Spleen (tissue), 11 donors: ENCODE results near the gene KIFBP. TPM values are rescaled to one million over a fixed set of nuclear protein-coding genes. Genes with fewer than 3 reads are reported as not detected.

Experiments
- DNase-seq: peaks from one replicate; pipeline ENCODE4 v3.0.0-alpha.2; 2020
- H3K27ac ChIP-seq, 8 donors: fragments of 200-600 bp; sonication (generic) in 7 of 8; 1 replicate in 4 of 8; 2 replicates in 4 of 8; pipeline versions ENCODE4 v1.5.0 to v1.8.0; 2016 to 2021; ENCODE audit warnings: inconsistent platforms in 4 of 8, mild to moderate bottlenecking in 4 of 8, moderate library complexity in 1 of 8
- H3K27me3 ChIP-seq, 7 donors: fragments of 200-600 bp; sonication (generic) in 6 of 7; replicated peaks in 1 of 7; 1 replicate in 4 of 7; 2 replicates in 3 of 7; pipeline versions ENCODE4 v1.5.0 to v1.8.0; 2016 to 2021; ENCODE audit warnings: inconsistent platforms in 3 of 7, mild to moderate bottlenecking in 1 of 7
- H3K36me3 ChIP-seq, 6 donors: fragments of 200-600 bp; sonication (generic) in 5 of 6; 1 replicate in 4 of 6; 2 replicates in 2 of 6; pipeline versions ENCODE4 v1.5.0 to v1.8.0; 2016 to 2021; ENCODE audit warnings: inconsistent platforms in 2 of 6
- H3K4me1 ChIP-seq, 6 donors: fragments of 200-600 bp; sonication (generic) in 5 of 6; 1 replicate in 3 of 6; 2 replicates in 3 of 6; pipeline versions ENCODE4 v1.5.0 to v1.8.0; 2016 to 2021; ENCODE audit warnings: inconsistent platforms in 3 of 6
- H3K4me3 ChIP-seq, 8 donors: fragments of 200-600 bp; sonication (generic) in 7 of 8; 1 replicate in 4 of 8; 2 replicates in 4 of 8; pipeline versions ENCODE4 v1.5.0 to v1.8.0; 2016 to 2021; ENCODE audit warnings: inconsistent platforms in 4 of 8, mild to moderate bottlenecking in 4 of 8, moderate library complexity in 2 of 8
- H3K9me3 ChIP-seq, 8 donors: fragments of 200-600 bp; sonication (generic) in 7 of 8; 1 replicate in 4 of 8; 2 replicates in 4 of 8; pipeline versions ENCODE4 v1.5.0 to v1.8.0; 2016 to 2021; ENCODE audit warnings: inconsistent platforms in 4 of 8
- CTCF ChIP-seq, 11 experiments: fragments of 200-600 bp in 7 of 11; fragments of 450-650 bp in 4 of 11; sonication (generic) in 4 of 11; IDR thresholded peaks in 8 of 11; conservative IDR thresholded peaks in 3 of 11; 1 replicate in 7 of 11; 2 replicates in 4 of 11; pipeline versions ENCODE4 v1.4.0 to v1.8.0; 2016 to 2021; ENCODE audit warnings: antibody characterized with exemption in 11 of 11, inconsistent platforms in 4 of 11, mild to moderate bottlenecking in 1 of 11
- POLR2A ChIP-seq, 3 donors: fragments of 450-650 bp; IDR thresholded peaks; one replicate each; pipeline ENCODE4 v1.5.1; 2017; ENCODE audit warnings: antibody characterized with exemption in 3 of 3, mild to moderate bottlenecking in 1 of 3
- POLR2AphosphoS5 ChIP-seq, 3 donors: sonication (generic); formaldehyde crosslinking; IDR thresholded peaks; one replicate each; pipeline ENCODE4 v1.5.1; 2017; ENCODE audit warnings: antibody characterized with exemption in 3 of 3
- WGBS, 5 donors: extraction: QIAGEN DNeasy Blood & Tissue Kit in 3 of 5; methylation state at CpG; one replicate each; pipeline versions ENCODE4 v1.1.5 to v1.1.7; 2013 to 2018; 5-methylcytosine and 5-hydroxymethylcytosine counted together
- intact Hi-C: fragments of 100-400 bp; cut with DNase I; formaldehyde crosslinking; loops from one replicate; pipeline ENCODE4 v1.15.0; 2023; ENCODE audit warnings: low total_unique reads
- polyA plus RNA-seq, 3 donors: library from polyadenylated mRNA; stranded (reverse); fragments of 200-250 nt; gene quantifications; one replicate each; pipeline ENCODE4 v1.2.1, GENCODE V29; 2013
- total RNA-seq, 7 donors: library from RNA; depleted of rRNA in 3 of 7; stranded (reverse); fragments of >200 nt in 3 of 7; fragmentation: NEBNext Ultra II Directional in 4 of 7; extraction: Animal tissue kit (Norgen Biotek cat#: 25700) in 4 of 7; gene quantifications; one replicate each; pipeline versions ENCODE4 v1.1.0 to v1.2.1, GENCODE V29; 2016 to 2021
- donor health status: healthy with polysubstance abuse.
- donor health status: DM: no; HTN: no; CAD: no; lungs with moderate emphysema.
- donor health status: DM: no; HTN: no; CAD: no.
- donor health status: Bipolar disorder and iron deficiency.
- donor health status: healthy.
- donor health status: DM: no; HTN: no; CAD: no.
- donor health status: DM: yes; HTN: yes; CAD: no.

KIFBP gene
- total and polyA plus RNA-seq, 10 donors, result 7.3 to 20.1 (median 15.7) TPM

GRCh38 chr10:68981074-68981473 lies 7.5 kb upstream of the KIFBP start:
- 94 to 100% (median 97%) methylated on average over 1 of the region's 1 CpG for WGBS, 5 donors
- Histone ChIP-seq H3K4me1 (no peaks in the 10 kb centered on the region), H3K4me3 (no peak overlapping the region), H3K27me3 (no peaks in the 10 kb centered on the region), H3K36me3 (peaks cover 0 to 100% (median 88%) of the 10 kb centered on the region in 6 donors), H3K9me3 (no peaks in the 10 kb centered on the region), H3K27ac (no peak overlapping the region)
- TF ChIP-seq POLR2AphosphoS5 (IDR thresholded peaks at IDR 0.05) (no peak), POLR2A (IDR thresholded peaks at IDR 0.05) (no peak), CTCF (IDR thresholded peaks at IDR 0.05 in 8 of 11, conservative IDR thresholded peaks at IDR 0.05 in 3 of 11) (no peak)
- intact Hi-C loops, result no loop called here
- DNase-seq, result no peak

- DNase-seq, result no peak
- intact Hi-C loops, result no loop called here
These were observed 6.2 kb upstream of the KIFBP start for GRCh38 chr10:68982389-68982788.

GRCh38 chr10:68987611-68988010 lies 992 bp upstream of the KIFBP start:
- H3K36me3 ChIP-seq, result peaks cover 0 to 36% (median 29%) of the 10 kb centered on the region in 6 donors
- peaks cover 23 to 48% (median 41%) of the 10 kb centered on the region in 6 donors for H3K4me1 ChIP-seq
- H3K27me3 ChIP-seq, result no peaks in the 10 kb centered on the region
- no peaks in the 10 kb centered on the region for H3K9me3 ChIP-seq
- H3K27ac ChIP-seq, result no peak overlapping the region
- intact Hi-C loops, result no loop called here
- TF ChIP-seq POLR2AphosphoS5 (IDR thresholded peaks at IDR 0.05) (no peak), CTCF (IDR thresholded peaks at IDR 0.05 in 8 of 11, conservative IDR thresholded peaks at IDR 0.05 in 3 of 11) (no peak), POLR2A (IDR thresholded peaks at IDR 0.05) (no peak)
- DNase-seq, result no peak
- peak overlapping the region in 2 of 8 donors; percentile 73 to 84 for H3K4me3 ChIP-seq
- WGBS, 5 donors, result 87 to 91% (median 88%) methylated on average over 3 of the region's 3 CpGs

More at GRCh38 chr10:68982389-68982788, 6.2 kb upstream of the KIFBP start:
- no peak for TF ChIP-seq CTCF (IDR thresholded peaks at IDR 0.05 in 8 of 11, conservative IDR thresholded peaks at IDR 0.05 in 3 of 11)
- no peak for TF ChIP-seq POLR2A (IDR thresholded peaks at IDR 0.05)
- no peak for TF ChIP-seq POLR2AphosphoS5 (IDR thresholded peaks at IDR 0.05)
- Histone ChIP-seq H3K27ac (no peak overlapping the region), H3K27me3 (no peaks in the 10 kb centered on the region), H3K9me3 (no peaks in the 10 kb centered on the region), H3K4me1 (peaks cover 0 to under 1% (median 0%) of the 10 kb centered on the region in 6 donors), H3K4me3 (no peak overlapping the region), H3K36me3 (peaks cover 0 to 89% (median 75%) of the 10 kb centered on the region in 6 donors)
- 93 to 95% (median 94%) methylated on average over 11 of the region's 11 CpGs for WGBS, 5 donors

GRCh38 chr10:68989317-68989990 lies 851 bp downstream of the KIFBP start:
- peak overlapping the region; percentile 73 to 99 (median 92) for H3K4me3 ChIP-seq
- intact Hi-C loops, result no loop called here
- peaks cover 0 to 18% (median 11%) of the 10 kb centered on the region in 6 donors for H3K36me3 ChIP-seq
- peak overlapping the region; percentile 61 to 89 (median 86) for H3K27ac ChIP-seq
- peaks cover 27 to 66% (median 55%) of the 10 kb centered on the region in 6 donors for H3K4me1 ChIP-seq
- DNase-seq, result no peak
- TF ChIP-seq POLR2AphosphoS5 (IDR thresholded peaks at IDR 0.05), result no peak
- TF ChIP-seq POLR2A (IDR thresholded peaks at IDR 0.05), result no peak
- no peak for TF ChIP-seq CTCF (IDR thresholded peaks at IDR 0.05 in 8 of 11, conservative IDR thresholded peaks at IDR 0.05 in 3 of 11)
- no peaks in the 10 kb centered on the region for H3K9me3 ChIP-seq
- WGBS, 5 donors, result 23 to 40% (median 26%) methylated on average over 19 to 22 of the region's 22 CpGs
- H3K27me3 ChIP-seq, result no peaks in the 10 kb centered on the region
